A673 (cell line): ENCODE results near the gene FOXI1. TPM values are rescaled to one million over a fixed set of nuclear protein-coding genes. Genes with fewer than 3 reads are reported as not detected.

ENCODE experiments used
- Bru-seq: library from RNA; stranded (reverse); fragments of 400-500 nt; gene quantifications from one replicate; lab custom pipeline; 2021; lab: Mats Ljungman, UMichigan
- BruChase-seq, 2 experiments: library from RNA; stranded (reverse); fragments of 400-500 nt; gene quantifications; one replicate each; lab custom pipeline; 2021; lab: Mats Ljungman, UMichigan
- BruUV-seq: library from RNA; stranded (reverse); fragments of 400-500 nt; replicated peaks from 2 replicates; lab custom pipeline; 2021; lab: Mats Ljungman, UMichigan
- CTCF ChIA-PET: fragments of 300-600 bp; sonication (Branson Sonifier 250); formaldehyde crosslinking; loops from one replicate; lab custom pipeline; 2022; ENCODE audit warnings: antibody characterized with exemption; lab: Charles Lee
- POLR2A ChIA-PET: fragments of 300-600 bp; sonication (Branson Sonifier 250); formaldehyde crosslinking; loops from one replicate; lab custom pipeline; 2022; ENCODE audit warnings: antibody characterized with exemption; ENCODE audit not compliant: low non-redundant PET; lab: Charles Lee
- DNase-seq: peaks from one replicate; pipeline ENCODE4 v3.0.0-alpha.2; 2015; ENCODE audit warnings: low spot score
- H3K27ac ChIP-seq: fragments of 200-600 bp; sonication (generic); 2 replicates; pipeline ENCODE4 v1.5.1; 2016; ENCODE audit warnings: mixed run types, low read depth, mild to moderate bottlenecking, mixed read lengths, antibody characterized with exemption, low read length; ENCODE audit not compliant: poor library complexity, severe bottlenecking
- H3K27me3 ChIP-seq: fragments of 200-600 bp; sonication (generic); replicated peaks from 2 replicates; pipeline ENCODE4 v1.6.1; 2017; ENCODE audit warnings: mixed run types, low read depth, mild to moderate bottlenecking, mixed read lengths, antibody characterized with exemption, low read length; ENCODE audit not compliant: insufficient read depth, poor library complexity
- H3K36me3 ChIP-seq: fragments of 200-600 bp; sonication (generic); 2 replicates; pipeline ENCODE4 v1.6.1; 2016; ENCODE audit warnings: mixed run types, mild to moderate bottlenecking, mixed read lengths, antibody characterized with exemption, low read length; ENCODE audit not compliant: insufficient read depth, poor library complexity, severe bottlenecking
- H3K4me1 ChIP-seq: fragments of 200-600 bp; sonication (generic); 2 replicates; pipeline ENCODE4 v1.6.1; 2017; ENCODE audit warnings: mixed run types, mild to moderate bottlenecking, mixed read lengths, antibody characterized with exemption, low read length; ENCODE audit not compliant: insufficient read depth, poor library complexity, severe bottlenecking
- H3K4me3 ChIP-seq: fragments of 200-600 bp; sonication (generic); 2 replicates; pipeline ENCODE4 v1.5.1; 2016; ENCODE audit warnings: low read depth, mixed run types, mild to moderate bottlenecking, mixed read lengths, low read length; ENCODE audit not compliant: poor library complexity, severe bottlenecking
- H3K9me3 ChIP-seq: fragments of 200-600 bp; sonication (generic); 2 replicates; pipeline ENCODE4 v1.6.1; 2016; ENCODE audit warnings: mixed run types, low read depth, mild to moderate bottlenecking, mixed read lengths, antibody characterized with exemption, low read length; ENCODE audit not compliant: poor library complexity, severe bottlenecking
- EZH2 ChIP-seq: fragments of 200-600 bp; sonication (generic); IDR thresholded peaks from 2 replicates; pipeline ENCODE4 v1.6.1; 2017; ENCODE audit warnings: borderline replicate concordance, low read depth, mild to moderate bottlenecking, mixed read lengths, antibody characterized with exemption, low read length; ENCODE audit not compliant: poor library complexity, severe bottlenecking
- intact Hi-C: fragments of 100-400 bp; cut with micrococcal nuclease; formaldehyde crosslinking; loops from one replicate; pipeline ENCODE4 v1.10.0; 2022; ENCODE audit not compliant: unreplicated experiment
- long read RNA-seq: library from polyadenylated mRNA; stranded (forward); transcript quantifications from one replicate; pipeline ENCODE4 v2.0.0, GENCODE V29; 2022
- total RNA-seq: library from RNA; stranded (reverse); gene quantifications from 2 replicates; pipeline ENCODE4 v1.2.3, GENCODE V29; 2021
- TF ChIP-seq, protein P1 (sequence below): fragments of 300-800, 200-600 bp; sonication (generic); conservative IDR thresholded peaks from 2 replicates; pipeline ENCODE4 v1.5.1; 2017; ENCODE audit warnings: low read depth, mild to moderate bottlenecking, antibody characterized with exemption, low read length, moderate library complexity, mixed read lengths

FOXI1 gene
- total RNA-seq (not detected in 2 replicates), Bru-seq, nascent RNA (not detected), BruChase-seq, experiment 1, labeled RNA remaining after a 2-hour chase (not detected), BruChase-seq, experiment 2, labeled RNA remaining after a 6-hour chase (not detected)
- long read RNA-seq: 0 reads

DNA sequence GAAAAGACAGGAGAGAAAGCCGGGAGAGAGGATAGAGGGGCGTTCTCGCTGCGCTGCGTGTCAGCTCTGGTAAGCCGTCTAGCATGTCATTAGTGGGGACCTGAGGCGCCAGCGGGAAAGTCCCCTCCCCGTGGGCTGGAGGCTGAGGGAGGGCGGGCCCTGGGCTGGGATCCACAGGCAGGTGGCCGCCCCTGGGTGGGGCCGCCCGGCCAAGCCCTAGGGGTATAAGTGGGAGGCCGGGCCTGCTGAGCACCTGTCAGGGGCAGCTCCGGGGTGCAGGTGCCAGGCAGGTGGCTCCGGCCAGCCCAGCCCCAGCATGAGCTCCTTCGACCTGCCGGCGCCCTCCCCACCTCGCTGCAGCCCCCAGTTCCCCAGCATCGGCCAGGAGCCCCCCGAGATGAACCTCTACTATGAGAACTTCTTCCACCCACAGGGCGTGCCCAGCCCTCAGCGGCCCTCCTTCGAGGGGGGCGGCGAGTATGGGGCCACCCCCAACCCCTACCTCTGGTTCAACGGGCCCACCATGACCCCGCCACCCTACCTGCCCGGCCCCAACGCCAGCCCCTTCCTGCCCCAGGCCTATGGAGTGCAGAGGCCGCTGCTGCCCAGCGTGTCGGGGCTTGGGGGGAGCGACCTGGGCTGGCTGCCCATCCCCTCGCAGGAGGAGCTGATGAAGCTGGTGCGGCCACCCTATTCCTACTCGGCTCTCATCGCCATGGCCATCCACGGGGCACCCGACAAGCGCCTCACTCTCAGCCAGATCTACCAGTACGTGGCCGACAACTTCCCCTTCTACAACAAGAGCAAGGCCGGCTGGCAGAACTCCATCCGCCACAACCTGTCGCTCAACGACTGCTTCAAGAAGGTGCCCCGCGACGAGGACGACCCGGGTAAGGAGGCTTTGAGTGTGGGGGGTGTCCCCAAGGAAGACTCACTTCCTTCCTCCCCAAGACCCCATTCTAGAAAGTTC lies at the start of gene FOXI1:
FOXI1 (plus strand) TSS at position 256 of the 970 bp plus-strand sequence; CDS start at position 317, 61 bp downstream.
- Histone ChIP-seq H3K4me1 (no peaks in the 10 kb centered on the region), H3K27me3 (no peaks in the 10 kb centered on the region), H3K36me3 (no peaks in the 10 kb centered on the region), H3K9me3 (no peaks in the 10 kb centered on the region), H3K4me3 (no peak within 1 kb of the TSS), H3K27ac (no peak within 1 kb of the TSS)
- ChIA-PET POLR2A (no interaction called here), CTCF (no interaction called here)
- BruUV-seq: no TSS peak
- intact Hi-C loops: no loop called here
- no peak for DNase-seq
- TF ChIP-seq, protein P1, sequence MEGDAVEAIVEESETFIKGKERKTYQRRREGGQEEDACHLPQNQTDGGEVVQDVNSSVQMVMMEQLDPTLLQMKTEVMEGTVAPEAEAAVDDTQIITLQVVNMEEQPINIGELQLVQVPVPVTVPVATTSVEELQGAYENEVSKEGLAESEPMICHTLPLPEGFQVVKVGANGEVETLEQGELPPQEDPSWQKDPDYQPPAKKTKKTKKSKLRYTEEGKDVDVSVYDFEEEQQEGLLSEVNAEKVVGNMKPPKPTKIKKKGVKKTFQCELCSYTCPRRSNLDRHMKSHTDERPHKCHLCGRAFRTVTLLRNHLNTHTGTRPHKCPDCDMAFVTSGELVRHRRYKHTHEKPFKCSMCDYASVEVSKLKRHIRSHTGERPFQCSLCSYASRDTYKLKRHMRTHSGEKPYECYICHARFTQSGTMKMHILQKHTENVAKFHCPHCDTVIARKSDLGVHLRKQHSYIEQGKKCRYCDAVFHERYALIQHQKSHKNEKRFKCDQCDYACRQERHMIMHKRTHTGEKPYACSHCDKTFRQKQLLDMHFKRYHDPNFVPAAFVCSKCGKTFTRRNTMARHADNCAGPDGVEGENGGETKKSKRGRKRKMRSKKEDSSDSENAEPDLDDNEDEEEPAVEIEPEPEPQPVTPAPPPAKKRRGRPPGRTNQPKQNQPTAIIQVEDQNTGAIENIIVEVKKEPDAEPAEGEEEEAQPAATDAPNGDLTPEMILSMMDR: no peak
- no peak for TF ChIP-seq EZH2

DNA sequence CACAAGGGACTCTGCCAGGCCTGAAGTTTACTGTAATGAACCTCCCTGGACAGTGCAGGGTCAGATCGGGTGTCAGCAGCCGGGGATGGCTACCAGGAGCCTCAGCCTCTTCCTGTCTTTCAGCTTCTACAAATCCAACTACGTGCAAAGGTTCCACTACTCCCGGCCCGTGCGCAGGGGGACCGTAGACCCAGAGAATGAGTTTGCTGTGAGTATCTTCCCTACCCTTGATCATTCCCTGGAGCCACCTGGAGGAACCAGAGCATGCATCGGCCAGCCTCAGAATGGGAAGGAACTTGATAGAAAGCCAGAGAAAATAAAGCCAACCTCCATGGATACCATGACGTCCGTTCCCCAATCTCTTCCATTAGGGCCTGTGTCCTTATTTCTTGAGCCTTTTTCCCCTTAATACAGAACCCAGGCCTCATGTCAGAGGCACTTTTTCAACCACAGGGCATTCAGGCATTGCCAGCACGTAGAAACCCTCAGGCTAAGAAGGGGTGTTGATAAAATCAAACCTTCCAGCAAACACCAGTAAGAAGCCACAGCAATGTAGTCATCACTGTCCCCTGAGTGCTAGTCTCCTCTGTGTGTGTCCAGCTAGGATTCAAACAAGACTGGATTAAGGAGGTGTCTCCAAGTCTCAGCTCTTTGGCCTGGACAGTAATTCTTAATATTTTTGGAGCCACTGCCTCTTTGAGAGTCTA lies 49.0 kb upstream of the FOXI1 start:
- no peak for DNase-seq
- intact Hi-C loops: no loop called here
- ChIA-PET CTCF (no interaction called here), POLR2A (no interaction called here)
- Histone ChIP-seq H3K36me3 (no peaks in the 10 kb centered on the region), H3K27me3 (no peaks in the 10 kb centered on the region), H3K9me3 (no peaks in the 10 kb centered on the region), H3K27ac (no peak overlapping the region), H3K4me1 (no peaks in the 10 kb centered on the region), H3K4me3 (no peak overlapping the region)
- BruUV-seq: no TSS peak
- TF ChIP-seq, protein P1: no peak
- no peak for TF ChIP-seq EZH2

DNA sequence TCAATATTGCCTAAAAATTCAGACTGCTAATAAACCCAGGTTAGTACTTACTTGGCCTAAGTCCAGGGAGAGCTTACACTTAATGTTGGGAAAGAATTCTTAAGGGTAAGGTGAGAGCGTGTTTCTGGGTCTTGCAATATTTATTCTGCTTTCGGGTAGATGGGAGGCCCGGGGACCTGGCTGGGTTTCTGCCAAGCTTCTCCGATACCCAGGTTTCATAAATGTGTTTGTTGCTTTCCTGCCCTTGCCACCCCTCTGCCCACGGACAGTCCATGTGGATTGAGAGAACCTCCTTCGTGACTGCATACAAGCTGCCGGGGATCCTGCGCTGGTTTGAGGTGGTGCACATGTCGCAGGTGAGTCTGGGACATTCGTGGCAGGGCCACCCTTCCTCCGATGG lies 48.4 kb upstream of the FOXI1 start:
- Histone ChIP-seq H3K4me1 (no peaks in the 10 kb centered on the region), H3K27ac (no peak overlapping the region), H3K27me3 (no peaks in the 10 kb centered on the region), H3K4me3 (no peak overlapping the region), H3K9me3 (no peaks in the 10 kb centered on the region), H3K36me3 (no peaks in the 10 kb centered on the region)
- CTCF ChIA-PET: no interaction called here
- intact Hi-C loops: no loop called here
- BruUV-seq: no TSS peak
- POLR2A ChIA-PET: interaction anchor here (0.6 kb wide), 1 partner anchor 18 kb away, joined by 6 read pairs; no protein-coding TSS in a partner anchor
- TF ChIP-seq EZH2: no peak
- TF ChIP-seq, protein P1: no peak
- no peak for DNase-seq
